WI38 (cell line): ENCODE results near the gene AP3S2.

Experiments
- H3K4me3 ChIP-seq: 2 replicates; pipeline ENCODE4 v1.5.1; 2011; ENCODE audit warnings: low read depth, mild to moderate bottlenecking, control low read depth, low read length
- CTCF ChIP-seq: IDR thresholded peaks from 2 replicates; pipeline ENCODE4 v1.5.1; 2012; ENCODE audit warnings: low read depth, mild to moderate bottlenecking, control low read depth, low read length

Gene AP3S2

GRCh38 chr15:89806559-89807550, 86.9 kb downstream of the AP3S2 start:
- no peak overlapping the region for H3K4me3 ChIP-seq
- TF ChIP-seq CTCF: no peak

GRCh38 chr15:89806210-89806558, 87.6 kb downstream of the AP3S2 start:
- no peak overlapping the region for H3K4me3 ChIP-seq
- no peak for TF ChIP-seq CTCF

- H3K4me3 ChIP-seq: no peak overlapping the region
- TF ChIP-seq CTCF: no peak
Measured at GRCh38 chr15:89805241-89806209, 88.3 kb downstream of the AP3S2 start.

GRCh38 chr15:89803941-89804800, 89.6 kb downstream of the AP3S2 start:
- no peak for TF ChIP-seq CTCF
- H3K4me3 ChIP-seq: no peak overlapping the region

GRCh38 chr15:89802986-89803824, 90.6 kb downstream of the AP3S2 start:
- H3K4me3 ChIP-seq: no peak overlapping the region
- no peak for TF ChIP-seq CTCF
